ENCODE results near the gene SMG1. TPM values are rescaled to one million over a fixed set of nuclear protein-coding genes. Genes with fewer than 3 reads are reported as not detected.

The SMG1 gene
- total RNA-seq, 1 experiment from 2014 or later = 72.7 TPM

- TF ChIP-seq MAX (IDR thresholded peaks at IDR 0.05) (no peak), POLR2AphosphoS5 (IDR thresholded peaks at IDR 0.05; ENCODE audit: low read depth, low read length) (no peak), ATF3 (IDR thresholded peaks at IDR 0.05) (no peak), REST (IDR thresholded peaks at IDR 0.05; ENCODE audit: low read depth) (no peak), EGR1 (IDR thresholded peaks at IDR 0.05; ENCODE audit: low read depth) (no peak), SRF (IDR thresholded peaks at IDR 0.05; ENCODE audit: low read depth) (no peak)
Measured at GRCh38 chr16:18833707-18834505, 92.3 kb downstream of the SMG1 start (continued).

GRCh38 chr16:18832613-18833012 is 93.6 kb downstream of the SMG1 start:
- Histone ChIP-seq H4K20me1 (ENCODE audit: insufficient read depth) (no peaks in the 10 kb centered on the region; the same call in 1 of the 2 replicates), H3K4me2 (ENCODE audit: low read length) (no peak overlapping the region), H2AFZ (ENCODE audit: low read depth, low read length, poor library complexity, severe bottlenecking) (no peak overlapping the region), H3K27ac (ENCODE audit: low read depth, low read length) (no peak overlapping the region), H3K27me3 (ENCODE audit: insufficient read depth, low read length) (no peaks in the 10 kb centered on the region), H3K36me3 (ENCODE audit: control insufficient read depth in 1 of 2, insufficient read depth in 2 of 2, low read length in 2 of 2) (peaks cover 79% of the 10 kb centered on the region in 2 experiments), H3K9ac (ENCODE audit: low read length) (no peak overlapping the region), H3K9me3 (ENCODE audit: control insufficient read depth in 1 of 2, insufficient read depth in 1 of 2, low read depth in 1 of 2, low read length in 2 of 2) (no peaks in the 10 kb centered on the region), H3K4me3 (replicated peaks in 1 of 2; ENCODE audit: low read depth in 1 of 2, low read length in 2 of 2) (no peak overlapping the region), H3K4me1 (ENCODE audit: control insufficient read depth in 1 of 2, insufficient read depth in 2 of 2, low read length in 2 of 2) (no peaks in the 10 kb centered on the region), H3K9me2 (ENCODE audit: insufficient read depth) (no peaks in the 10 kb centered on the region), H3K79me2 (ENCODE audit: insufficient read depth, low read length) (no peaks in the 10 kb centered on the region)
- no peak for TF ChIP-seq ELF1 (IDR thresholded peaks at IDR 0.05; ENCODE audit: borderline replicate concordance, low read depth)
- no peak for TF ChIP-seq CTCF (IDR thresholded peaks at IDR 0.05 in 2 of 3, conservative IDR thresholded peaks at IDR 0.05 in 1 of 3; ENCODE audit: borderline replicate concordance in 1 of 3, insufficient read depth in 1 of 3, low read depth in 2 of 3, low read length in 2 of 3)
- TF ChIP-seq REST (IDR thresholded peaks at IDR 0.05; ENCODE audit: low read depth) = no peak
- TF ChIP-seq ZBTB33 (IDR thresholded peaks at IDR 0.05; ENCODE audit: extremely low read depth, insufficient replicate concordance, low read length) = no peak
- no peak for DNase-seq (ENCODE audit: low read depth, low spot score)
- intact Hi-C loops (cut with micrococcal nuclease) = loop anchor here (5.0 kb wide), 1 partner anchor 35 kb away; no protein-coding TSS in a partner anchor
- RAD21 ChIA-PET (ENCODE audit: low non-redundant PET in 1 of 2, low total read pairs in 2 of 2, uncharacterized antibody in 2 of 2, unreplicated experiment in 2 of 2) = no interaction called here
- BruUV-seq (replicated peaks) = no TSS peak
- POLR2A ChIA-PET = interaction anchor here (2.5 kb wide), 1 partner anchor 31 kb away, joined by 11 read pairs; the partner anchor contains the start of gene ARL6IP1
- CTCF ChIA-PET = no interaction called here
- ATAC-seq = no peak

Measured in HCT116 (cell line).